Transverse colon (tissue), 4 donors: ENCODE data around the gene ZNF92.

Experiments used
- POLR2AphosphoS5 ChIP-seq, 3 donors: sonication (generic); formaldehyde crosslinking; IDR thresholded peaks; one replicate each; pipeline ENCODE4 v1.6.1; 2016; ENCODE audit warnings: antibody characterized with exemption in 3 of 3
- TF ChIP-seq, protein P1 (sequence below), 5 experiments: fragments of 200-600 bp in 3 of 5; fragments of 450-650 bp in 2 of 5; sonication (generic) in 3 of 5; IDR thresholded peaks; 1 replicate in 2 of 5; 2 replicates in 3 of 5; pipeline ENCODE4 v1.5.1; 2016 to 2017; ENCODE audit warnings: antibody characterized with exemption in 5 of 5, inconsistent platforms in 3 of 5, mild to moderate bottlenecking in 2 of 5, moderate library complexity in 1 of 5

- TF ChIP-seq, protein P1, sequence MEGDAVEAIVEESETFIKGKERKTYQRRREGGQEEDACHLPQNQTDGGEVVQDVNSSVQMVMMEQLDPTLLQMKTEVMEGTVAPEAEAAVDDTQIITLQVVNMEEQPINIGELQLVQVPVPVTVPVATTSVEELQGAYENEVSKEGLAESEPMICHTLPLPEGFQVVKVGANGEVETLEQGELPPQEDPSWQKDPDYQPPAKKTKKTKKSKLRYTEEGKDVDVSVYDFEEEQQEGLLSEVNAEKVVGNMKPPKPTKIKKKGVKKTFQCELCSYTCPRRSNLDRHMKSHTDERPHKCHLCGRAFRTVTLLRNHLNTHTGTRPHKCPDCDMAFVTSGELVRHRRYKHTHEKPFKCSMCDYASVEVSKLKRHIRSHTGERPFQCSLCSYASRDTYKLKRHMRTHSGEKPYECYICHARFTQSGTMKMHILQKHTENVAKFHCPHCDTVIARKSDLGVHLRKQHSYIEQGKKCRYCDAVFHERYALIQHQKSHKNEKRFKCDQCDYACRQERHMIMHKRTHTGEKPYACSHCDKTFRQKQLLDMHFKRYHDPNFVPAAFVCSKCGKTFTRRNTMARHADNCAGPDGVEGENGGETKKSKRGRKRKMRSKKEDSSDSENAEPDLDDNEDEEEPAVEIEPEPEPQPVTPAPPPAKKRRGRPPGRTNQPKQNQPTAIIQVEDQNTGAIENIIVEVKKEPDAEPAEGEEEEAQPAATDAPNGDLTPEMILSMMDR (IDR thresholded peaks at IDR 0.05): no peak
- no peak for TF ChIP-seq POLR2AphosphoS5 (IDR thresholded peaks at IDR 0.05)
These were observed 49.0 kb downstream of the ZNF92 start for GRCh38 chr7:65422670-65423069.
